Stimulated activated CD8-positive, alpha-beta memory T cell treated with anti-CD3 and anti-CD28 coated beads, Interleukin-7, amount 100 ng/mL, for 1 hour (primary cell): ENCODE measurements around the gene CCDC197.

Experiments
- DNase-seq, 2 donors: peaks; one replicate each; pipeline ENCODE4 v3.0.0-alpha.2; 2020; ENCODE audit warnings: low read depth in 2 of 2

Gene CCDC197

GRCh38 chr14:94025720-94026119, 28.6 kb downstream of the CCDC197 start:
- DNase-seq: no peak

DNA sequence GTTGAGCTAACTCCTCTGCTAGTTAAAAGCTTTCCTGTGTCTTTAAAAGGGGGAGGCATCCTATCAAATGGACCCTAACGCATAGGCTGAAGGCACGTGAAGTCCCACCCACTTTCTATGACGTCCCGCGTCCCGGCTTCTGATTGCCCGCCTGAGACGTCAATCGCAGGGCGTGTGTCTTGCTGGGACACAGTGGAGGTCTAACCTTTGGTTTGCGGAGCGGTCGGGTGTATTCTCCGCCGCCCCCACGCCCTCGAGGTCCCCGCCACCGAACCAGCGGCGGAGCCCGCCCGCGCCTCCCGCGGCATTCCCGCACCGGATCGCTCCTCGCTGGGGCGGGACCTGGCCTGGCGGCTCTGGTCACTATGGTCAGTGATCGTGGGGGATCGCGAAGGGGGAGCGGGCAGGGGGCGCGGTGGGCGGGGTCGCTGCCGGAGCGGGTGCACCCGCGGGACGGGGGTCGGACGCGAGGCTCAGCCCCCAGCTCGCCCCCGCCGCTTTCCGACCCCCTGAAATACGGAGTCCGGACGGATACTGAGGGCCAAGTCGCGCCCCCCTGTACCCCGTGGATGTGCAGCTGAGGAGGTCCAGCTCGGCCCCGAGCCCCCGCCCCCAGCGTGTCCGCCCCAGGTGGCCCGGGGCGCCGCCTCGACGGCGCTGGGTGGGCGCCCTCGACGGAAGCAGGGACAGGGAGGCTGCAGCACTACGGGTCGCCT, 29.2 kb downstream of the CCDC197 start, which contains the start of gene OTUB2:
Gene OTUB2 (plus strand): TSS at position 168 of the 716 bp plus-strand sequence. CDS start 198 bp downstream, at position 366.
- DNase-seq: peak; percentile 88 to 89

DNA sequence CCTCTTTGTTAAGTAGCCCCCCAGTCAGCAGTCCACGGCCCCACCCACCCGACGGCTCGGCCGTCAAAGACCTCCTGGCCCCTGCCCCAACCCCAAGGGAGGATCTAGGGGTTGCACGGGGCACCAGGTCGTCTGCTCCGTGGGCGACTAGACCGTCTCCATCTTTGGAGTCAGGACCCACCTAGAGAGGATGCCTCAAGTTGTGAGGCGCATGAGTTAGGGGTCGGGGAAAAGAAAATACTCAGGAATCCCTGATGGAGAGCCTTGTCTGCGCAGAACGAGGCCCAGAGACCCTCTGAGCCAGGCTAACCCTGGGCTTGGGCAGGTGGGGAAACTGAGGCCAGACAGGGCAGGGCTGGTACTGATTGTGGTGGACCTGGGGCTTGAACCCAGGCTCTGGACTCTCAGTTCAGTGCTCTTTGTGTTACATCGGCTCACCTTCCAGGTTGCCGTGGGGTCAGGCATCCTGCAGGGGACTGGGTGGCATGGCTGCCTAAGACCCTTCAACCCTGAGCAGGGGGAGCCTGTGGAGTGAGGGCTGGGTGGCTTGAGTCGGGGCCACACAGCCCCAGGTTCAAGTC, 29.9 kb downstream of the CCDC197 start:
- no peak for DNase-seq

DNA sequence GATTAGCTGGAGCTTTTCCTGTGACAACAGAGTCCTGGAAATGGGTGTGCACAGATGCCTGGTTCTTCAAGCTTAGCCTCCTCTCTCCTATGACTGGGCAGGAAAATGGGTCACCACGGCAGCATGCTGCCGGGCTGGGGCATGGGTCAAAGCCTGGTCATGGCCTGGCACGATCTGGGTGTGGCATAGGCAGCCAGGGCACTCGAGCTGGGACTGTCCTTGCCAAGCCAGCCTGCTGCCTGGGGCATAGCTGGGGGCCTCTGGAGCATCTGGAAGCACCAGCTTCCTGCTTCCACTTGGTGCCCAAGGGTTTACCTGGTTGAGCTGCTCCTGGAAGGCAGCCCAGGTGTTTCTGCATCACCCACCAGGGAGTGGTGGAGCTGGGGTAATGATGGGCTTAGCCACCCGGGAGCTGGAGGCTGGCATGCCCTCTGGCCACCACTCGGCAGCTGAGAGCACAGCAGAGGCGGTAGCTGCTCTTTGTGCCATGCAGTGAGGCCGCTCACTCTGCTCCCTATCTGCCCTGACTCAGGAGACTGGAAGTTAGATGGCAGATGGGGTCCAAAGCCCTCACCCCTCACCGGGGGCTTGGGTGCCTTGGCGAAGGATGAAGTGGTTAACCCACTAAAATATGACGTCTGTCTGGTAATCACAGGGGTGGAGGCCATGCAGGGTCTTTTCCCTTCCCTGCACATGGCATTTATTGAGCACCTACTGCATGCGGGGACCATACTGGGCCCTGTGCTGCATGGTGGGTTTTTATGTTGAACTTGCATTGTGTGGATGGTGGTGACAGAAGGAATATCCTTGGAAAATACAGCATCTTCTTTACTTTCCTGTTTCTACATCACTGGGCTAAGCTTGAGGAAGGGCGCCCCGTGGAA, 30.7 kb downstream of the CCDC197 start:
- no peak for DNase-seq

- no peak for DNase-seq
Measured at GRCh38 chr14:94028450-94028826, 31.3 kb downstream of the CCDC197 start.

DNA sequence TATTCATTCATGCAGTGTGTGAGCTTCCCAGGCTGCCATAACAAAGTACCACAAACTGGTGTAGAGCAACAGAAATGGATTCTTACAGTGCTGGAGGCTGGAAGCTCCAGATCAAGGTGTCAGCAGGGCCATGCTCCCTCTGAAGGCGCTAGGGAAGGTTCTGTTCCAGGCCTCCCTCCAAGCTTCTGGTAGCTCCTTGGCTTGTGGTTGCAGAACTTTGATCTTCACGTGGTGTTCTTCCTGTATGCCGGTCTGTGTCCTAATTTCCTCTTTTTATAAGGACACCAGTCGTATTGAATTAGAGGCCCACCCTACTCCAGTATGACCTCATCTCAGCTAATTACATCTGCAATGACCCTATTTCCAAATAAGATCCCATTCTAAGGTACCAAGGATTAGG, 32.2 kb downstream of the CCDC197 start:
- no peak for DNase-seq

GRCh38 chr14:94029671-94030203, 32.6 kb downstream of the CCDC197 start:
- DNase-seq: no peak

- no peak for DNase-seq
Measured at GRCh38 chr14:94030571-94030970, 33.5 kb downstream of the CCDC197 start.

DNA sequence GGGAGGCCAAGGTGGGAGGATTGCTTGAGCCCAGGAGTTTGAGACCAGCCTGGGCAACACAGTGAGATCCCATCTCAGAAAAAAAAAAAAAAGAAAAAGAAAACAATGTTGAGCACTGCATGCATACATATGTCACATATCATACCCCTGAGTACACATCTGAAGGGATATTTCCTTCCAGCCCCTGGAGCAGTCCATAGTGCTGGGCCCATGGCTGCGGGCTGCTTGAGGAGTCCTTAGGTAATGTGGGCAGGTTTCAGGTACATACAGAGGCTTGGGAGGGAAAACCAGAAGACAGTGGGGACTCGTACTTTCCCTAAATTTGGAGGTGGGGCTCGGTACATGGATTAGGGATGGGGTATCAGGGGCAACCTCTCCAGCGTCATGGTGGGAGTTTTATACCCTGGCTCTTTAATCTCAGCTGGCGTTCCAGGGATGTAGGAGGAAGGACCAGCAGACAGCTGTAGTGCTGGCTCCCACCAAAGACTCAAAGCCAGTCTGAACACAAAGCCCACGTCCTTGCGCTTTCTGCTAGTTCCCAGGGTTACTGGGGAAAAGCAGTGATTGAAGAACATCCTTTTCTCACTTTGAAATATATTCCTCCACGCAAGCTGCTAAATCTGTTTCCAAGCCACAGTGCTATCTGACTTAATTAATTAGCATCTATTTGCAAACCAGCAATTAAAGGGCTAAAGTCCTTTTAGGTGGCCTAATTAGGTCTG, 34.2 kb downstream of the CCDC197 start:
- DNase-seq: no peak

DNA sequence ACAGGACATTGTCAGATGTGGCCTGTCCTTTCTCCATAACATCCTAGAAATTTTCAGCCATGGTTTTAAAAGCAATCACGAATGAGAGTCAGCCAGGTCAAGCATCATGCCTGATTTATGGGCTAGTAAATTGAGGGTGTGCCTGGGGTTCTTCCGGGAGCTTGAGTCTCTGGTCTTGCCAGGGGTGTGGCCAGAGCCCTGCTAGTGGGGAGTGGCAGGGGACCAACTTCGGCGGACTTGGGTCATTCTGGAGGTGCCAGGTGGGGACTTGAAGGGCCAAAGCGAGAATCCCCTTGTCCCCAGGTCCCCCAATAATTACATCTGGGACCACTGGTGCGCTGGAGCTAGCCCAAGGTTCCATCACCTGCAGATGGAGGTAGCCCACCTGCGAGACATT, 34.8 kb downstream of the CCDC197 start:
- DNase-seq: no peak

GRCh38 chr14:94034886-94035285, 37.8 kb downstream of the CCDC197 start:
- DNase-seq: no peak

DNA sequence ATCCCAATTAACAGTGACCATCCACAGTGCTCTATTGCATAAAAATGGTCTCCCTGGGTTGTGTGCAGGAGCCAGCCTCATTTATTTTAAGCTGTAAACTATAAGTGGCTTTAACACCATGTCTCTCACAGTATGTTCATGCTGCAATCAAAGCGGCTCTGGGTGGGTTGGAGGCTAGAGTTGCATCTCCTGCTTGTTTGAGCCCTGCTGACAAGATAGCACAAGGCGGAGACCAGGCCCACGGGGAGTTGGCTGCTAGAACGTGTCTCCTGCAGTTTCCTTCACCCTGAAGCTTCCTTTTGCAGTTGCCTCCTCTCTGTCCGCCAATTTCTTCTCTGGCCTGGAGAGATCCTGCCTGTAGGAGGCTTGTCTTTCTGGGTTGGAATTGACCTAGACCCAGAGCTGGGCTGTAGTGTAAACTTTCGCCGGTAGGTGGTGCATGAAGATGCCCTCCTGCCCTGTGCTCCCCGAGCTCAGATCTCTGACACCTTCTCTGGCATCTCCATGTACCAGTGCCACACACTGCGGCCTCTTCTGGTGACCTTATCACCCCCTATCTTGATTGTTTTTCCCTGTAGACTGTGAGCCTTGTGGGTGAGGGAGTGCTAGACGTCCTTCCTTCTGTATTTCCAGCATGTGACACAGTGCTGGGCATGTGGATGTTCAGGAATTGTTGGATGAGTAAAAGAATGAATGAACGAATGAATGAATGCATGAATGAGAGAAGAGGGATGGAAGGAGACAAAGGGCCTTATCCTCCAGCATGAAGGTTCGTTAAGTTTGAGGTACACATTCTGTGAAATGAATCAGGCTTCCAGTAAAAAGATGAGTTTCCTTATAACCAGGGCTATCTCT, 39.4 kb downstream of the CCDC197 start:
- peak; percentile 38 to 60 for DNase-seq

GRCh38 chr14:94037954-94038353, 40.9 kb downstream of the CCDC197 start:
- DNase-seq: no peak

GRCh38 chr14:94038510-94038909, 41.4 kb downstream of the CCDC197 start:
- DNase-seq: no peak

DNA sequence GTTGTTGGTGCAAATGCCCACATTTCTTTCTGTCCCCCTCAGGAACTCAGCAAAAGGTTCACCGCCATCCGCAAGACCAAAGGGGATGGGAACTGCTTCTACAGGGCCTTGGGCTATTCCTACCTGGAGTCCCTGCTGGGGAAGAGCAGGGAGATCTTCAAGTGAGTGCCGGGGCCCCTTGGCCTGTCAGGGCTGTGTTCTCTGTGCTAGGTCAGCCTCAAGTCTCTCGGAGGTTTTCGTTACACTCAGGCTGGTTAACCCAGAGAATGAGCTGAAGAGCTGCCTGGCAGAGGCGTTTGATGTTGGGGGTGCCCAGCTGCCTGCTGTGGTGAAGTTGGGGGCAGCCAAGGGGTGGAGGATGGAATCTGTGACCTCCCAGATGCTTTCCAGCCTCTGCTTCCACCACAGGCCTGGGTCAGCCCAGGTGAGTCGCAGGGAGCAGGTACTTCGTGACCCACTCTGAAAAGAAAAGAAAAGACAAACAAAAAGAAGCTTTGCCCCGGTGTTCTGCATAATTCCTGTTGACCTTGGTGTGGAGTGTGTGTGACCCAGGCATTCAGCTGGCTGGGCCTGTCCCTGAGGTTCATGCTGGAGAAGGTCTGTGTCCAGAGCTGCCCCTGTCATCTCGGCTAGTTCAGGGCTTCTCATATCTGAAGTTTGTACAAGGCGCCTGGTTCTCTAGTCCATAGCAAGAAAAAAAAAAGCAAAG, 42.0 kb downstream of the CCDC197 start:
- DNase-seq: no peak

GRCh38 chr14:94040247-94040646, 43.1 kb downstream of the CCDC197 start:
- DNase-seq: no peak

- DNase-seq: no peak
Measured at GRCh38 chr14:94040796-94041195, 43.7 kb downstream of the CCDC197 start.

DNA sequence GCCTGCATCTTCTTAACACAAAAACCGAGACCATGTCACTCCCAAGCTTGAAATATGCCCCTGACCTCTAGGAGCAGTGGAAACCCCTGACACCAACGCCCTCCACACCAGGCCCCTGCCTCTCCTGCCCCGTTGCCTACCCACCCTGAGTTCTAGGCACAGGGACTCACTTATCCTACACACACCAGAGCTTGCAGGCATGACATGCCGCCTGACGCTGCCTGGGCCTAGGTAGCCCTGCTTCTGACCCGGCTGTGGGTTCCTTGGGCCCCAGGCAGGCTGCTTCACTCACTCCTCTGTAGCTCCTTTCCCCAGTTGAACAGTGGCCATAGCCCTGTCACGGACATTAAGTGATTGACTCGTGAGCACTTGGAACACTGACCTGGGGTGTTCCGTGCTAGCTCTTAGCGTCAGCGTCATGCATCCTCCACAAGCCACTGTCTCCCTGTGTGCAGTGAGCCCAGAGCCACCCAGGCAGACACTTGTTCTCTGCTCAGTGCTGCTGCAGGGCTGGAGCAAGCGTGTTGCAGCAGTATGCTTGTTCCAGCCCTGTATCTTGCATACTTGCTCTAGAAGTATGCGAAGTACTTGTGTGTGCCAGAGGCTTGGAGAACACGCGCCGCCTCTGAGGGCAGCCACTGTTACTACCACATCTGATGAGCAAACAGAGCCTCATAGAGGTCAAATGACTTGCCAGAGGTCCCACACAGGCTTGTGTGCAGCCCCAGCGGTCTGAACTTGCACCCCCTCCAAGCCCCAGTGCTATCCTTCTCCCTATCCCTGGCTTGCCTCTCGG, 44.6 kb downstream of the CCDC197 start:
- no peak for DNase-seq

DNA sequence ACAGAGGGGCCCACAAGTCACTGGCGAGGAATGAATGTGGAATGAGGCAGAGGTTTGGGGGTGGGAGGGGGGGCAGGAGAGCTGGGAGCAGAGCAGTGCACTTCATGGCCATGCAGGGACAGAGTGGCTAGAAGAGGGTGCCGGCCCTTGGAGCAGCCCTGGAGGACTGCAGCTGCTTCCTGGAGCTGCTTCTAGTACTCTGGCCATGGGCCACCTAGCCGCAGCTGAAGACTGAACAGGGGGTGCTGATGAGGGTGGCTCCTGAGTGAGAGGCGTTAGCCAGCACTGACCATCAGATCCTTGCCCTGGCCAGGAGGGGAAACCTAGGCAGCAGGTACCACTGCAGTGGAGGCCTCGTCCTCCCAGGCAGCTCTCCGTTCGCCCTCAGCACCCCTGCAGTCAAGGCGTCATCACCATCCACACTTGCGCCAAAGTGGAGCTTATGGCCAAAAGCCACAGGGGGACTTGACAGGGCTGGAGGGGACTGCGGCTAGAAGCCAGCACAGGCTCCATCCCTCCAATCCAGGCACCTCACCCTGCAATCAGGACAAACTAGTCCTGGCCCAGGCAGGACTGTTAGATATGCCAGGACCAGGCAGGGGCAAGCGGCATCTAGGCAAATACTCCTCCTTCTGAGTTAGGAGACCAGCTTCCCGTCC, 45.5 kb downstream of the CCDC197 start:
- no peak for DNase-seq
